Stimulated activated CD4-positive, alpha-beta T cell treated with anti-CD3 and anti-CD28 coated beads, Interleukin-4, amount 100 ng/mL, for 48 hours (primary cell): ENCODE results near the gene LRP5.

ENCODE experiments used
- DNase-seq, 2 donors: peaks; one replicate each; pipeline ENCODE4 v3.0.0-alpha.2; 2020; ENCODE audit warnings: low read depth in 2 of 2

The LRP5 gene

DNA sequence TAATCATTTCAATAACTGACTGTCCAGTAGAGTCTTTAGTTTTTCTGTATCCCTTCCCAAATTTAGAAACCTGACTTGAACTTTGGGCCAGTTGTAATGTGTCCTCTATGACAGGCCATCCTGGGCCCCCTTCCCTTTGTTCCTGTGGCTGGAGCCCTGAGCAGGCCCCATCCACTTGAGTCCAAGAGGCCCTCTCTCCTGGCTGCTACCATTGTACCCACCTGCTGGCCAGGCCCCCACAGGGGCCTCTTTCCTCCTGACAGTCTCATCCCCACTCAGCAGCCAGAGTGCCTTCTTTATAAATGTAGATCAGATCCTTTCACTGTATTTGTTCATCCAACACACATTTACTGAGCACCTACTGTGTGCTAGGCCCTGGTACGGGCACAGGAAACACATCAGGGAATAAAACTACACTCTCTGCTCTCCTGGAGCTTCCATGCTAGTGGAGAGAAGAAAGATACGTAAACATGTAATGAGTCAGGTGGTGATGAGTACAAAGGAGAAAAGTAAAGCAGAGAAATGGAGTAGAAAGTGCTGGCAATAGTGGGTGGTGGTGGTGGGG, 2.7 kb upstream of the LRP5 start:
- DNase-seq, result no peak

DNA sequence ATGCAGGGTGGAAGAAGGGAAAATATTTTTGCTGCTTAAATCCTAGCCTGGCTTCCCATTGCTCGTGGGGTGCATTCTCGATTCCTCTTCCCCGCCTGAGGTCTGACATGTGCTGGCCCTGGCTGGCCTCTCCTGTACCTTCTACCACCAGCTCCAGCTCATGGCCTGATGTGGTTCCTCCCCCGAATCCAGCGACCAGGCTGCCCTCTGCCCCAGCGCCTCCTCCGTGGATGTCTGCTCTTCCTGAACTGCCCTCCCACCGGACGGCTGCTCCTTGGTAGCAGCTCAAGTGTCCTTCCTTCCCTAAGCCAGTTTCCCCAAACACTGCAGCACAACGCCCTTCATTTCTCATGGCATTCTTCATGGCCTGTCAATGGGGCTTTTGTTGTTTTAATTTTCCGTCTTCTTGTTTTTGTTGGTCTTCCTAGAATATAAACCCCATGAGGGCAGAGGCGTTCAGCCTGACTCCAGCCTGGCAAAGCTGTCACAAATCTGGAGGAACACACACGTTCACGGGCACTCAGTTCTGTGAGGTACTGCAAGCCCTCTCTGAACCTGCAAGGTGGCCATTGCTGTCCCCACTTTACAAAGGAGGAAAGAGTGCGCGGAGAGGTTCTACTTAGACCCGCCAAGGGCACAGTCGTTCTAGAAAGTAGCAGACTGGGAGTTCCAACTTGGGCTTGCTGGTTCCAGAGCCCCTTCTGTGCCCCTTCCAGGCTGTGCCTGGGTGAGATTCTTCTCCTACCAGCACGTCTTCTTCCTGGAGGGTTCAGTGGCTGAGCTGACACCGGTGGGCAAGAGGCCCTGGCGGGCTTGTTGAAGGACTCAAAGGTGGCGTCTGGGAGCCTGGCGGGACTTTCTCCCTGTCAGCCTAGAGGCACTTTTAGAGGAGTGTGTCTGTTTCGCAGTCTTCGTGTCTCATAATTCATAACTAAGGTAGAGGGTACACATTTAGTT, 953 bp upstream of the LRP5 start:
- DNase-seq, result no peak

DNA sequence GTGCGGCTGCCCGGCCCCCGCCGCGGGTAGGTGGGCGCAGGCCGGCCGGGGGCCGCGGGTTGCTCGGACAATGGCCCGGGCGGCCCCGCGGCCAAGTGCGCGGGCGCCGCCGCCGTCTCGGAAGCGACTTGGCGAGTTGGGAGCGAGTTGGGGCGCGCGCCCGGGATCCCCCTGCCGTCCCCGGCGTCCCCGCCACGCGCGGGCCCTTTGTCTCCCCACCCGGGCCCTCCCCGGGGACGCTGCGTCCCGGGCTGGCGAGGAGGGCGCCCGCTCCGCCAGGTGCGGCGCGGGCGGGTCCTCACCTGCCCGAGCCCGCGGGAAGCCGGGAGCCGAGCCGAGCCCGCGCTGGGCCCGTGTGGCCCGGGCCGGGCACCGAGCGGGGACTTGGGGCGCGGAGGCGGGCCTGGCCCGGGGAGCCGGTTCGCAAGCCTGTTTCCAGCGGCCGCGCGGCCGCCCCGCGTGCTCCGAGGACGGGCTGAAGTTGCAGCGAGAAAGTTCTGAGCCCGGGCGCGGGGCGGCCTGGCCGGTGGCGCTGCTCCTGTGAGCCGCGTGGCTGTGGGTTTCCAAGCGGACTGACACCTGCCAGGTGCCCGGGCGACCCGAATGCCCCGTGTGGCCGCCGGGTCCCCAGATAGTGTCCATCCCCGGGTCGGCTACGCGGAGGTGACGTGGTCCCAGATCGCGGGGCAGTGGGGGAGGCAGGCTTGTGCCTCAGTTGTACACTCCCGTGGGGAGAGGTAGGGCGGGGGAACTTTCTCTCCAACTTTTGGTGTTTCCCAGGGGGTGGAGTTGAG, 586 bp downstream of the LRP5 start:
- DNase-seq, result no peak

DNA sequence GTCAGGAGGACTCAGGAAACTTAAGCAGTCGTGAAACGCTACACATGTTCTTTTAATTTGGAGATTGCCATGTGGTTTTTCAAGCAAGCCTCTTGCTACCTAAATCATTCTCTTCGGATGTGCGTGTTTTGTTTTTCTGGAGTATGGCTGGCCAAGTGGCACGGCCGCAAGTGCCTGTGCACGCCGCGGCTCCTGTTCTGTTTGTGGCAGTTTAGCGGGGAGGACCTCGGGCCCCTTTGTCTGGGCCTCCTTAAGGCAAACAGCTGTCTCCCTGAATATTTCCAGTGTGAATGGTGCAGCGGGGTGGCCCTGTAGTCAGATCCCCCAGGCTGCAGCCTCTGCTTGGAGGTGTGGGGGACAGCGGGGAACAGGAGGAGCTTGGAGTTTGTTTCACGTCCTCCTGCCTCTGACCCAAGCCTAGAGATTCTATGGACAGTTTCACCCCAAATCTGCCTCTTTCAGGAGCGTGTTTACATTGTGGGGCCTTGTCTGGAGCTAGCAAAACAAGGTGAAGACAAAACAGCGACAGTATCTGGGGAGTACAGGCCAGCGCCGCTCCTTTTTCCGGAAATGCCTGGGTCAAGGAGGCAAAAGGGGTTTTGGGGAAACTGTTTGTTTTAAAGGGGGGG, 1.3 kb downstream of the LRP5 start:
- no peak for DNase-seq

DNA sequence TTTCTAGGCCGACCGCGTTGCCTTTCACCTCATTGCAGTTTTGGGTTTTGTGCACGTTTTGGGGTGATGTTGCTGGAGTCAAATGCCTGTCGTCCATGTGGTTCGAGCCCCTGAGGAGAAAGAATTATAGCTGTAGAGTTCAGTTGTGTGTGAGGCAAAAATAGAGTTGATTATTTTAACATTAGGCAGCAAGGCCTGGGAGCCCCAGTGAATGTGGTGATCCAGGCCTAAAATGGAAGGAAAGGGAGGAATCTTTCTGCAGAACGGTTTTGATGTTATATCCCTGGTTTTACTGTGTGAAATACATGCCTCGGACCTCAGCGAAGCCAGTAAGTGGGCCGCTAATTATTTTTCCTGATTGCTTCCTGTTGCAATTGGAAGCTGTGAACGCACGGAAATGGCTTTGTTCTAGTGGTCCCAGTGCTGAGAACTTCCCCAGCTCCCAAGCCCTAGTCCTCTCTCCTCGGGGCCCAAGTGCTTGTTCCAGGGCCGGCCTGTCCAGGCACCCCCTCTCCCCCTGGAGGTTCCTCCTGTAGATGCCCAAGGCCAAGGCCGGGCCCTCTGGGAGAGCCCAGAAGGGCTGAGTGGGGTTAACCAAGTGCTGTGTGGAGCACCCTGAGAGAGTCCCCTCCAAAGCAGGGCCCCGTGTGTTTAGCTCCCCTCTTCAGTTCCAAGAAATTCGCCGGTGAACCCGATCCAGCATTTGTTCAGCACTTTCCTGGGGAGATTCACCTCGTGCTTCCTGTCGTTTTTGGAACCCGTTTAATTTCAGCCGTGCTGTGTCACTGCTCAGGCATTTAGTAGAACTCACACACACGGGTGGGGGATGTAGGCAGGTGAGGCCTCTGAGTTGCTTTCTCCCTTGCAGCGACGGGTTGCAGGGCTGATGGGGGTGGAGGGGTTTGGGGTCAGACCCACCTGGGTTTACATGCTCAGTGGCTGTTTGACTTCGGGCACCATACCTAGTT, 2.1 kb downstream of the LRP5 start:
- no peak for DNase-seq

DNA sequence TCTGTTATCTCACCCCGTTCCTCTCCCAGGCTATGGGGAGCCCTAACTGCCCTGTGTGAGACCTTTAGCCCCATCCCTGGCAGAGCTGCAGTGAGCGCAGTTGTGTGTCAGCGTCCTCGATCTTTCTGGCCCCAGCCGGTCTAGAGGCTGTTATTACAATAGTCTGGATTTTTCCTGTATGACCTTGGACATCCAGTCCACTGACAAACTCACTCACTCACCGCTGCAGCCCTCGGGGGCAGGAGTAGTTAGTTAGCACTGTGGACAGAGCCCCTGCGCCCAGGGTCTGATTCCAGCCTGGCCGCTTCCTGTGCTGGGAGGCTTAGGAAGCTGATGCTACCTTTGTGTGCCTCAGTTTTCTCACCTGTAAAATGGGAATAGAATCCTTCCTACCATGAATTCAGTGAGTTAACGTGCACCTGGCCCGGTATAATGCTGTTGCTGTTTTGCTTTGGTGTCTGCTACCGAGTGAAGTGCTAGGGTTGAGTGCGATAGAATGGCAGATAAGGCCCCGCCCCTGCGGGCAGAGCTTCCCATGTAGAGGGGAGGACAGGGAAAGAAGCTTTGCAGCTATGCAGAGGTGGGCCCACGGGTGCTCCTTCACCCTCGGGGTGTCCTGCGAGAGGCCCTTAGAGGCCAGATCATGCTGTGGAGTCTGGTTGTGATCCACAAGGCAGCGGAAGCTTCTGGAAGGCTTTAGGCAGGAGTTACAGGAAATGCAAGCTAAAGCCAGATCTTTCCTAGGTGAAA, 3.0 kb downstream of the LRP5 start:
- no peak for DNase-seq

DNA sequence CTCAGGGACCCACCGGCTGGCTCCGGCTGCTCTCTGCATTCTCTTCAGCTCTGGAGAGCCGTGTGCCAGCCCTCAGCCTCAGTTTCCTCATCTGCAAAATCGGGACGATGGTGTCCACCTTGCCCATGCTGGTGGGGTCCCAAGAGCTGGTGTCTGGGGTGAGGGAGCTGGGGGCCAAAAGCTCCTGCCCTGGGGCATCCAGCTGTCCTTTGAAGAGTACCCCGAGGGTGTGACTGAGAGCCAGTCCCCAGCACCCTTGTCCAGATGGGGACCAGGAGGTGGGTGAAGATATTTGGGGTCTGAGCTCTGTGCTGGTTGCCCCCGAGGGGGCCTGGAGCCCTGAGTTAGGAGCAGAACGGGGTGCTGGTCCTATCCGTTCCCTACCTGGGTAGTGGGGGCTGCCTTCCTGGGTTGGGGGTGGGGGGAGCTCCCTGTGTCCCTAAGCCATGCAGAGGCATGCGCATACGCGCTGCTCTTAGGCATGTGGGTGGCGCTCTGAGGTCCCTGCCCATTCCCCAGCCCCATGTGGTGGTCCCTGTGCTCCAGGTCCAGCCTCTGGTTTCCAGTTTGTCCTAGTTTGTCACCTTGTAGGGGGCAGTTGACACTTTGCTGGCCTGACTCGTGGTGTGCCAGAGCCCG, 4.9 kb downstream of the LRP5 start:
- no peak for DNase-seq

DNA sequence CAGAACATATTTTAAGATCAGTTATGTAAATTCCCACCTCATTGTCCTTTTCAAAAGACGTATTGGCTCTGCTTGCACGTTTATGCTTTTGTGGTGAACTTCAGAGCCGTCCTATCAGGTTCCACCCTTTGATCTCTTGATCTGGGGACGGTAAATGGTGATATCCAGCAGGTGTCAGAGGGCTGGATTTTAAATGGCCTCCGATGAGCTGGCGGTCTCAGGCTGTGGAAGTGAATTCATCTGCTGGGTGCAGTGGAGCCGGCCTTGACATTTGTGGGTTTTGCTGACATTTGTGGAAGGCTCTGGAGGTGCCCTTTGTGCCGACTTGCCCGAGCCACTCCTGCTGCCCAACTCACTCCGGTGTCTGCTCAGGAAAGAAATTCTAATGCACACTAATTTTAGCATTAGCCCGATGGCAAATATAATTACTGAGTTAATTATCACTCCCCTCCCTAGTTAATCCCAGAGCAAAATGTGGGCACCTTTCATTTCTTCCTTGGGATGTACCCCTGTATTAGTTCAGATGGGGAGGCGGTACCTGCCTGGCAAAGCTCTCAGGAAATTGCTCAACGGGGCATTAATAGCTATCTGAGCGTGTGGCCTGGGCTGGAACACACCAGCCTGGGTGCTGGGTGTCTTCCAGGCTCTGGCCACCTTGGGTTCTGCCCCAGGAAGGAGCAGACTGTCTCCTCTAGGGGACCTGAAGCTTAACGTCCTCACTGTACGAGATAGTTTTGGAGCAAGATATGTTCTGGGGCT, 9.1 kb downstream of the LRP5 start:
- no peak for DNase-seq

DNA sequence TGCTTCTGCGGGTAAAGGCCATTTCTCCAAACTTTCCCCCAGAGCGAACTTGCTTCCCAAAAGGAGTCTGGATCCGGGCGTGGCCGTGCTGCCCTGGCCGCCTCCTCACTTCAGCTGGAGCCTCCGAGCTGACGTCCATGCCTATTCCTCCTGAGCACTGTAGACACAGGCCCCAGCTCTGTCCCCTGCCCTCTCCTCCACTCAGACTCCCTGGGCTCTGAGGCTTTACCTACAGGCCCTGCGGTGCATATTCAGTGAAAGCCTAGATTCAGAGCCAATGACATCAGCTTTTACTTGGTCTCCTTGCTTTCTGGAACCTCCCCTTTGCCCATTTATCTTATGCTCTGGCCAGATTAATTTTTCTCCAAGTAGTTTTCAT, 9.7 kb downstream of the LRP5 start:
- DNase-seq, result no peak

DNA sequence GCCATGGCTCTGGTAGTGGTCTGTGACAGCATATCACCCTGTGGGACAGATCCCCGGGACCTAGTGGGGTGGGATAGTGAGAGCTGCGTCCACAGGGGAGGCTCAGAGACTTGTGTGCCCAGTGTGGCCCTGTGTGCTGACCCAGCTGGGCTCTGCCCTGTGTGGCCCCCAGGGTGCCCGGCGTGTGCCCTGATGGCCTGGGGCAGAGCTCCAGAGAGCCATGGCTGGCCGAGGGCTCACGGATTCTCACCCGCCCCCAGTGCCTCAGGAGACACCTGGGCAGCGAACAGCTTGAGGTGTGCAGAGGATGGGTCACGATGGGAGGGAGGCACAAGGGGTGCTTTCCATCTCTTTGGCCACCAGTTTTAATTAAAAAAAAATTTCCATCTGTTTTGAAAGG, 11.8 kb downstream of the LRP5 start:
- no peak for DNase-seq

DNA sequence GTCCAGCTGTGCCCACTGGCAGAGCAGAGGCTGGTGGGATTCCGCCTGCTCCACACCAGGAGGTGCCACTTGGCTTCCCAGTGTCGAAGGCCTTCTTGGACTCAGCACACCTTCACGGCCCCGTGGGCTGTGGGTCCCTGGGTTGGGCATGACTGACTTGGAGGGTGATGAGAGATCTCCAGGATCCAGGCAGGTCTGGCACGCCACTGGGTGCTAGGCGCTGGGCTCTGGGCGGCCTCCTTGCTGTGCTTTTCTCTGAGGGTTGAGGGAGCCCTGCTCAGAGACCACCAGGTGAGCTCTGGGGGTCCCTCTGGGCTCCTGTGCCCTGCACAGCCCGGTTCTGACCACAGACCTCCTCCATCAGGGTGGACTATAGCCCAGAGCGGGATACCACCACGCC, 12.3 kb downstream of the LRP5 start:
- no peak for DNase-seq

DNA sequence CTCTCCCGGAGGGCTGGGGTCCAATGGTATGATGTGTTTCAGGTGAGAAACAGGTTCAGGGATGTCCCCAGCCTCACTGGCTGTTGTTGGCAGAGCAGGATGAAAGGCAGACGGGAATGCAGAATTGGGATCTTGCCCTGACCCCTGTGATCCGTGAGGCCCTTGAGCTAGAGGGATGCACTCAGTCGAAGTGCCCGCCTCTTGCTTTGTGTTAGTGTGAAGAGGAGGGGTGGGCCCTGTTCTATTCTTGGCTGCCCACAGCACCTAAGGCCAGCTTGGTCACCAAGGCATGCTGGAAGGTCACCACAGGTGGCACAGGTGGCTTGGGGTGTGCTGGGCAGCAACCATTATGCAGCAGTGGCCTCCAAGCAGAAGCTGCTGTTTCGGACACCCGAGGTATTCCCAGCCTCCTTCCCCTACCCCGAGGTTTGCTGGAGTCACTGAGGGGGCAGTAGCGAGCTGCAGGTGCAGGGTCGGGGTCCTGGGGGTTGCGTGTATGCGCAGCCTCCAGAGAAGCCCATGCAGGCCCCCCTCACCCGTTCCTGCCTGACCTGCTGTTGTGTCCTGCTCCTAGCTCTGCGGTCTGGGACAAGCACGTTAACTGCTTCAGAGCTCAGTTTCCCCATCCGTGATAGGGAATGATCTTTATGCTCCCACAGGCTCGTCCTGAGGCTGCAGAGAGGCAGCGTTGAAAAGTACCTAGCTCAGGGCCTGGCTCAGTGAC, 13.0 kb downstream of the LRP5 start:
- DNase-seq, result no peak

DNA sequence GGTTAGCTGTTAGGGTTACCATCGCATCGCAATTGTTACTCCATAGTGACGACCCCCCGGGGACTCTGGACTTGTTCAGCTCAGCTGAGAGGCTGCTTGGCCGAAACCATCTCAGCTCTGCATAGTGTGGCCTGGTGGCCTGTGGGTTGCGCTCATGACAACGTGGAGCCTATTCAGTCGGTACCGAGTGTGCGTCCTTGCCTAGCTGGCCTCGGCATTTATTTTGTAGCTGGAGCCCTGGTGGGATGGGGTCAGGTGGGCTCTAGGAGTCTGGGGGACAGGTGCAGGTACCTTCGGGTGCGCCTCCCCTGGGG, 13.5 kb downstream of the LRP5 start:
- no peak for DNase-seq

DNA sequence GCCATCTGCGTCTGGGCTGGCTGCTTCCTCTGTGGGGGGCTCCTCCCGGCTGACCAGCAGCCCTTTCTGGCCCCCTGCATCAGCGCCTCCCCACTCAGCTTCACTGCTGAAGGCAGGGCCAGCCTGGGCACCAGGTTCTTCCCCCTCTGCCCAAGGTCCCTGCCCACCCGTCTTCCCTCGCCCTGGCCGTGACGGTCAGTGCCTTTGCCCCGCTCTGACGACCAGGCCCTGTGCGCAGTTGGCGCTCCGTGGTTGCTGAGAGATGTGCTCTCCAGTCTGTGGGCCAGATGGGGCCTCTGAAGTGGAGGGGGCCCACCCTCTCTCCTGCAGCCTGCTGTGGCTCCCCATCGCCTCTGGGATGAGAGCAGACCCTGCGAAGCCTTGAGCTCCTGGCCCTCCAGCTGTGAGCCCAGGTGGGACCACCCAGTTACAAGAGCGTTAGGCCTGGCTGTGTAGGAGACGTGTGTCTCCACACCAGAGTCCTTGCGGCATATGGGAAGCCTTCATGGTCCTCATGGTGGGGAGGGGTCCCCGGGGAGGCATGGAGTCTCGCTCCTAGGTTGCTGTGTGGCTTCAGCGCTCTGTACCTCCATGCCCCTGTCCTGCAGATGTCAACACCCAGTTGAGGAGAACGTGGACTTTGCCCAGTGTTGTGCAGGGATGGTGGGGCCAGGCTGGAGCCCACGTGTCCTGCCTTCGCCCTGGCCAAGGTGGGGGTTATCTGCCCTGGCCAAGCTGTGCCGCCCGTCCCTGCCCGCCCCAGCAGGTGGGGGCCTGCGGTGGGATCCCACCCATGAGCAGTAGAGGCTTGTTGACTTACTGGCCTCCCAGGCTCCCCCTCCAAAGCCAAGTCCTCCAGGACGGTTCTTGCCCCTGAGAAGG, 14.2 kb downstream of the LRP5 start:
- no peak for DNase-seq

DNA sequence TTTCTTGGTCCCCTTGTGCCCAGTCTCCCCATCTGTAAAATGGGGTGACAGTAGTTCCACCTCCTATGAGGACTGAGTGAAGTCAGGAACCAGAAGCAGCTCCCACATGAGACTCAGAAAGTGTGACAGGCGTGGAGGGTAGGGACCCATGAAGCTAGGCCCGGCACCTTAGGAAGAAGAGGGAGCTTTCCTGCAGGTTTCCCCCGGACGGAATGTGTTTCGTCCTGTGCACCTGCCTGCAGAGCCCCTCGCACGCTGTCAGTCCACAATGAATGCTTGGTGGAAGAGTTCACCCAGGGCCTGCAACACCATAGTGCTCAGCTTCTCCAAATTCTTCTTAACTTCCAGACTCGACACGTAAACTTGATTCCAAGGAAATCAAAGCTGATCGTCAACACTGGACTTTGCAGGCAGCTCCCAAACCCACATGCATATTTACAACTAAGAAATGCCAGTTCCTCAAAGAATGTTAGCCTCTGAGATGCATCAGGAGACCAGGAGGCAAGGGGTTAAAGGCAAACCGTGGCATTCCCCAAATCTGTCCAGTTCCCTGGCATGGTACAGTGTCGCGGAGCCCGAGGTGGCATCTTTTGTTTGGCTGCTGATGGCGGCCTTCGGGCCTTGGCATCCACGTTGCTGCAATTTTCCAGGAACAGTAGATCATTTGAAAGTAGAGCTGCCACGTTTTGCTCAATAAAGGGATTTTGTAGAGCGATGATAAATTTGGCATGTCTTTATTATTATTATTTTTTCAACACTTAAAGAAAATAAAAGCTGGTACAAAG, 15.4 kb downstream of the LRP5 start:
- no peak for DNase-seq

DNA sequence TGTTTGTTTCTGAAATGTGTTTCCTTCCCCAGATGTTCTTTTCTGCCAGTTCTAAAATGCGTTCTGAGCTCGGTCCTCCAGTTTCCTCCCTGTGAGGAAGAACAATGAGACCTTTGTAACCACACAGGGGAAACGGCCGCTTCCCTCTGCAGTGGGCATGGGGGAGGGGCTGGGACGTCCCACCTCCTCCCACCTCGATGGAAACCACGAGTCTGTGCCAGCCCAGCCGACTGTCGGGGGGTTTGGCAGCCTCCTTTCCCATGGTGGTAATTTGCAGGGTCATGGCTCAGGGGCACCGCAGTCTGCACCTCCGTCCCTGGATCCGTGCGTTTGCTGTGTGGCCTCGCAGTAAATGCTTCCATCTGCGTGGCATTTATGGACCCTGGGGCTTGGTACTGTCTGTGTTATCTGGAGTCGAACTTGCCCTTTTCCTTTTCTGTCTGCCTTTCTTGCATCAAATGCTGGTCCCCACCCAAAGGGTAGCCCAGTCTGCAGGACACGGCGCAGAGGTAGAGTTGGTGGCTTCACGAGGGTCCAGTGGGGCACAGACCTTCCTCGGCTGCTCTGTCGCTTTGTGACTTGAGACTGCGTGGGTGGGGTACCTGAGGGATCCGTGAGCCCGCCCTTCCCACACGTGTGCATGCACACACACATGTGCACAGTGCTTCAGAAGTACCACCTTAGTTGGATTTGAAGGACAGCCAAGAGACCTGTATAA, 16.1 kb downstream of the LRP5 start:
- no peak for DNase-seq
